Activated CD8-positive, alpha-beta memory T cell treated with anti-CD3 and anti-CD28 coated beads for 36 hours (primary cell): ENCODE data around the gene HIVEP1. TPM values are rescaled to one million over a fixed set of nuclear protein-coding genes. Genes with fewer than 3 reads are reported as not detected.
"Not testable (repeated sequence)": the region's sequence is repeated elsewhere in the genome, so short reads cannot be mapped to it uniquely, and the experiment has no call there.

Source experiments
- CTCF ChIA-PET: fragments of 350-600 bp; sonication (Branson Sonifier 250); formaldehyde crosslinking; loops from one replicate; lab custom pipeline; 2021; ENCODE audit warnings: antibody characterized with exemption; lab: Charles Lee
- POLR2A ChIA-PET: fragments of 350-600 bp; sonication (Branson Sonifier 250); formaldehyde crosslinking; loops from one replicate; lab custom pipeline; 2021; ENCODE audit warnings: antibody characterized with exemption; lab: Charles Lee
- total RNA-seq, 2 experiments: library from RNA; stranded (reverse); gene quantifications; one replicate each; pipeline ENCODE4 v1.2.3, GENCODE V29; 2021

The HIVEP1 gene
- total RNA-seq, 2 experiments from 2014 or later, result 32.1 to 32.4 TPM

GRCh38 chr6:12160326-12160725 is 148.2 kb downstream of the HIVEP1 start:
- ChIA-PET CTCF (interaction anchor here (0.6 kb wide), 1 partner anchor 492 kb away, joined by 3 read pairs; no protein-coding TSS in a partner anchor), POLR2A (no interaction called here)

GRCh38 chr6:12162213-12162612 is 150.1 kb downstream of the HIVEP1 start:
- ChIA-PET CTCF (no interaction called here), POLR2A (no interaction called here)

GRCh38 chr6:12163149-12163548 is 151.0 kb downstream of the HIVEP1 start:
- ChIA-PET CTCF (no interaction called here), POLR2A (no interaction called here)

- ChIA-PET CTCF (no interaction called here), POLR2A (no interaction called here)
Measured at GRCh38 chr6:12163744-12164507, 151.8 kb downstream of the HIVEP1 start.

- POLR2A ChIA-PET, result no interaction called here
- CTCF ChIA-PET, result no interaction called here
Measured at GRCh38 chr6:12164508-12164770, 152.3 kb downstream of the HIVEP1 start.

GRCh38 chr6:12165297-12165696 is 153.2 kb downstream of the HIVEP1 start:
- ChIA-PET CTCF (no interaction called here), POLR2A (no interaction called here)

- POLR2A ChIA-PET, result no interaction called here
Measured at GRCh38 chr6:12165722-12166280, 153.7 kb downstream of the HIVEP1 start.

GRCh38 chr6:12169377-12169776 is 157.3 kb downstream of the HIVEP1 start:
- POLR2A ChIA-PET, result no interaction called here
- CTCF ChIA-PET, result no interaction called here

More at GRCh38 chr6:12165722-12166280, 153.7 kb downstream of the HIVEP1 start:
- CTCF ChIA-PET, result no interaction called here

- ChIA-PET CTCF (no interaction called here), POLR2A (no interaction called here)
Measured at GRCh38 chr6:12170351-12171092, 158.4 kb downstream of the HIVEP1 start.

- CTCF ChIA-PET, result no interaction called here
- POLR2A ChIA-PET, result no interaction called here
Measured at GRCh38 chr6:12171717-12172116, 159.6 kb downstream of the HIVEP1 start.

GRCh38 chr6:12172572-12172971 is 160.5 kb downstream of the HIVEP1 start:
- CTCF ChIA-PET, result no interaction called here
- POLR2A ChIA-PET, result no interaction called here

GRCh38 chr6:12173181-12173580 is 161.1 kb downstream of the HIVEP1 start:
- CTCF ChIA-PET, result no interaction called here
- POLR2A ChIA-PET, result no interaction called here

GRCh38 chr6:12173661-12174060 is 161.5 kb downstream of the HIVEP1 start:
- POLR2A ChIA-PET, result no interaction called here
- CTCF ChIA-PET, result no interaction called here

GRCh38 chr6:12174878-12175277 is 162.8 kb downstream of the HIVEP1 start:
- CTCF ChIA-PET, result no interaction called here
- POLR2A ChIA-PET, result no interaction called here

- CTCF ChIA-PET, result interaction anchor here (0.6 kb wide), 1 partner anchor 454 kb away, joined by 4 read pairs; no protein-coding TSS in a partner anchor
- POLR2A ChIA-PET, result no interaction called here
Measured at GRCh38 chr6:12175626-12176025, 163.5 kb downstream of the HIVEP1 start.

- POLR2A ChIA-PET, CTCF ChIA-PET: not testable (repeated sequence)
Measured at GRCh38 chr6:12176782-12177181, 164.7 kb downstream of the HIVEP1 start.

- ChIA-PET POLR2A (no interaction called here), CTCF (no interaction called here)
Measured at GRCh38 chr6:12178521-12178920, 166.4 kb downstream of the HIVEP1 start.

- CTCF ChIA-PET, result interaction anchor here (0.6 kb wide), 1 partner anchor 31 kb away, joined by 3 read pairs; no protein-coding TSS in a partner anchor
- POLR2A ChIA-PET, result no interaction called here
Measured at GRCh38 chr6:12181481-12181880, 169.4 kb downstream of the HIVEP1 start.

- ChIA-PET POLR2A (no interaction called here), CTCF (no interaction called here)
Measured at GRCh38 chr6:12182676-12183075, 170.6 kb downstream of the HIVEP1 start.

- POLR2A ChIA-PET, result no interaction called here
- CTCF ChIA-PET, result no interaction called here
Measured at GRCh38 chr6:12185081-12185673, 173.1 kb downstream of the HIVEP1 start.
